ENCODE data around the gene PTGES3L.

Gene PTGES3L

DNA sequence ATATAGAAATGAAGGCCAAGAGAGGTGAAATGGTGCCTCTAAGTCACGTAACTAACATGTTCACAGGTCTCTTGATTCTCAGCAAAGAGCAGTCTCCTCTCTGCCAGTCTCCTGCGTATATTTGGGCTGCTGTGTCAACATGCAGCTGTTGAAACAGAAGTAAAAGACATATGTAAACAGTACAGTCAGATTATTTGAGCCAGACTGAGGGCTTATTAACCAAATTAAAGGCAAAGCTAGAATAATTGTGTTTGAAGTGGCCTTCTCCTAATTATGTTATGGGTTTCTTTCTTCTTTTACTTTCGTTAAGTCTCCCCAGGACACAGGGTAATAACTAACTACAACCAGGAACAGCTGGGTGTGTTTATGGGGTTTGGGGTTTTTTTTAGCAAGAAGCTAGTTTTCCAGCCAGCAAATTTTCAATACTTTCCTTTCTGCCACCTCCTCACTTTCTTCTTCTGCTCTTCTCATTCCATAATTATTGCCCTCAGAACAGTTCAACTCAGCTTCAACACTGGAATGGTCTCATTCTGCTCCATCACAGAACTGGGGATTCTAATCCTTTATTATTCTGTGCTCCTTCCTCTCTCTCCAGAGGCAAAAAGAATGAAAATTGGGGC is 60.9 kb downstream of the PTGES3L start:
- DNase-seq = no peak
